HL-60 (cell line): ENCODE data around the gene RCAN1.

Experiments
- POLR2AphosphoS5 ChIP-seq: IDR thresholded peaks from 2 replicates; pipeline ENCODE4 v1.6.1; 2012; ENCODE audit warnings: low read depth
- SPI1 ChIP-seq: IDR thresholded peaks from 2 replicates; pipeline ENCODE4 v1.6.1; 2012; ENCODE audit warnings: low read depth, mild to moderate bottlenecking, borderline replicate concordance
- TF ChIP-seq, protein P1 (sequence below): IDR thresholded peaks from one replicate; pipeline ENCODE4 v1.5.1; 2011; ENCODE audit warnings: low read length, control low read depth, inconsistent platforms; ENCODE audit not compliant: insufficient read depth

DNA sequence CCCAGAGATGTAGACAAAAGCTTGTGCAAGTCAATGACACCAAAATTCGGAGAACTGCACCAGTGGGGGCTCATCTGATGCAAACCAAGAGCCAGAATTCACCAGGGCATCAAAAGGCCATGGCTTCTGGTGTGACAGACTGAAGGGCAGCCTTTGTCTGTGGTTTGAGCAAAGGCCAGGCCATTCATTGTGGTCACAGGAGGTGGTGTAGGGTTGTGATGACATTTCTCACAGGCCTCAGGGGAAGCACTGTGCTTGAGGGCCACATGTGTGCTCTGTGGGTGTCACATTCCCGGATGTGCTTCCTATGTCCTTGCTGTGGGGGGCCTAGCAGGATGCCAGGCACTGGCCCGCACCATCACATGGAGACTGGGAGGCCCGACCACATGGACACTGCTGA, 80.4 kb downstream of the RCAN1 start:
- TF ChIP-seq, protein P1, sequence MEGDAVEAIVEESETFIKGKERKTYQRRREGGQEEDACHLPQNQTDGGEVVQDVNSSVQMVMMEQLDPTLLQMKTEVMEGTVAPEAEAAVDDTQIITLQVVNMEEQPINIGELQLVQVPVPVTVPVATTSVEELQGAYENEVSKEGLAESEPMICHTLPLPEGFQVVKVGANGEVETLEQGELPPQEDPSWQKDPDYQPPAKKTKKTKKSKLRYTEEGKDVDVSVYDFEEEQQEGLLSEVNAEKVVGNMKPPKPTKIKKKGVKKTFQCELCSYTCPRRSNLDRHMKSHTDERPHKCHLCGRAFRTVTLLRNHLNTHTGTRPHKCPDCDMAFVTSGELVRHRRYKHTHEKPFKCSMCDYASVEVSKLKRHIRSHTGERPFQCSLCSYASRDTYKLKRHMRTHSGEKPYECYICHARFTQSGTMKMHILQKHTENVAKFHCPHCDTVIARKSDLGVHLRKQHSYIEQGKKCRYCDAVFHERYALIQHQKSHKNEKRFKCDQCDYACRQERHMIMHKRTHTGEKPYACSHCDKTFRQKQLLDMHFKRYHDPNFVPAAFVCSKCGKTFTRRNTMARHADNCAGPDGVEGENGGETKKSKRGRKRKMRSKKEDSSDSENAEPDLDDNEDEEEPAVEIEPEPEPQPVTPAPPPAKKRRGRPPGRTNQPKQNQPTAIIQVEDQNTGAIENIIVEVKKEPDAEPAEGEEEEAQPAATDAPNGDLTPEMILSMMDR = no peak
- TF ChIP-seq SPI1 (no peak), POLR2AphosphoS5 (no peak)
